Activated CD8-positive, alpha-beta T cell treated with anti-CD3 and anti-CD28 coated beads, Interleukin-2, amount 10 ng/mL, durations not matched to agents 7 days and 5 days (primary cell): ENCODE data around the gene GPC6. TPM values are rescaled to one million over a fixed set of nuclear protein-coding genes. Genes with fewer than 3 reads are reported as not detected.

Experiments
- ATAC-seq: fragments of 150-1000 bp; cut with Tn5 transposase; one replicate; pipeline ENCODE4 v1.10.0; 2021; ENCODE audit warnings: moderate library complexity
- CTCF ChIA-PET: fragments of 350-600 bp; sonication (Branson Sonifier 250); formaldehyde crosslinking; loops from one replicate; lab custom pipeline; 2021; ENCODE audit warnings: antibody characterized with exemption; lab: Charles Lee
- POLR2A ChIA-PET: fragments of 350-600 bp; sonication (Branson Sonifier 250); formaldehyde crosslinking; loops from one replicate; lab custom pipeline; 2021; ENCODE audit warnings: antibody characterized with exemption; lab: Charles Lee
- DNase-seq: peaks from one replicate; pipeline ENCODE4 v3.0.0-alpha.2; 2020
- H3K27ac Mint-ChIP-seq: one replicate; pipeline ENCODE4 v1.8.0; 2021; ENCODE audit warnings: mild to moderate bottlenecking, mixed read lengths
- H3K27me3 Mint-ChIP-seq: one replicate; pipeline ENCODE4 v1.8.0; 2021; ENCODE audit warnings: low read depth, mixed read lengths
- H3K36me3 Mint-ChIP-seq: one replicate; pipeline ENCODE4 v1.8.0; 2021; ENCODE audit warnings: low read depth, mixed read lengths
- H3K4me1 Mint-ChIP-seq: one replicate; pipeline ENCODE4 v1.8.0; 2021; ENCODE audit warnings: low read depth, mixed read lengths
- H3K4me3 Mint-ChIP-seq: one replicate; pipeline ENCODE4 v1.8.0; 2021; ENCODE audit warnings: mild to moderate bottlenecking, mixed read lengths
- H3K9me3 Mint-ChIP-seq: one replicate; pipeline ENCODE4 v1.8.0; 2022; ENCODE audit warnings: mixed read lengths; ENCODE audit not compliant: insufficient read depth
- total RNA-seq, 2 experiments: library from RNA; stranded (reverse); gene quantifications; one replicate each; pipeline ENCODE4 v1.2.3, GENCODE V29; 2021

The GPC6 gene
- total RNA-seq, 2 experiments from 2014 or later: not detected

DNA sequence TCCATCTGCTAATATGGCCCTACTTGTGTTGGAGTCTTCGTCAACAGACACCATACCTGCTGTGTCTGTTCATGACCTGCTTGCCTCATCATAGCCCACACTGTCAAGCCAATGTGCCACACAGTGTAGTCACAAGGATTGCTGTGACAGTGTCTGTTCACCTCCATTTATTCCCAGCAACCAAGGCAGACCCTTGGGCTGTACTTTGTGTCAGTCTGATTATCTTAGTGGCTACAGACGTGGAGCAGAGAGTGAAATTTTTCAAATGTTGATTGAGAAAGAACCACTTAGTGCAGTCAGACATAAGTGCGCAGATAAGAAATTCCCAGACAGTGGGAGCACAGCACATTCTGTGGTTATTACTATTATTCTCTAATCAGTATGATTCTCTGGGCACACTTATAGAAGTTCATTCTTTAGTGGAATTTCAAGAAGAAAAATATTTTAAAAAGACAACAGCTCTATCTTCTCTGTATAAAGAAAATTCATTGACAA lies 184.6 kb downstream of the GPC6 start:
- no peaks in the 10 kb centered on the region for H3K36me3 Mint-ChIP-seq
- H3K27ac Mint-ChIP-seq: no peak overlapping the region
- no peak overlapping the region for H3K4me3 Mint-ChIP-seq
- no peaks in the 10 kb centered on the region for H3K4me1 Mint-ChIP-seq
- DNase-seq (no peak), ATAC-seq (no peak)
- CTCF ChIA-PET: no interaction called here
- no peaks in the 10 kb centered on the region for H3K9me3 Mint-ChIP-seq
- POLR2A ChIA-PET: no interaction called here
- H3K27me3 Mint-ChIP-seq: no peaks in the 10 kb centered on the region

DNA sequence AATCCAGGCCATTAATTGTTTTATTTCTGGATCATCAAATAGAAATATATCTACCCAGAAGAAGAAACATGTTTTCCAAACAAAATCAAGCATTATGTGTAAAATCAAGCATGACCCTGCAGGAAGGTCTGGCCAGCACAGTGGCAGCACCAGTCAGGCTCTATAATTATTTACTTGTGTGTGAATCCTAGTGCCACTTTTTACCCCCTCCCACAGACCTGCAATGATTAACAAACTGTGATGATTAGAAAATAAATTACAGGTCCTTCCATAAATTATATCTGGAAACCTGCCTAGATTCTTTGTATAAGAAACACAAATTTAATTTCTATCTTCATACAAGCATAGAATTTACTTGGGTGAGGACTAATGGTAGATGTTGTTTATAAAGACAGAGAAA lies 186.1 kb downstream of the GPC6 start:
- Mint-ChIP-seq H3K9me3 (no peaks in the 10 kb centered on the region), H3K27ac (no peak overlapping the region), H3K27me3 (no peaks in the 10 kb centered on the region), H3K4me1 (no peaks in the 10 kb centered on the region), H3K4me3 (no peak overlapping the region), H3K36me3 (no peaks in the 10 kb centered on the region)
- ATAC-seq (no peak), DNase-seq (no peak)
- CTCF ChIA-PET: no interaction called here
- POLR2A ChIA-PET: no interaction called here

DNA sequence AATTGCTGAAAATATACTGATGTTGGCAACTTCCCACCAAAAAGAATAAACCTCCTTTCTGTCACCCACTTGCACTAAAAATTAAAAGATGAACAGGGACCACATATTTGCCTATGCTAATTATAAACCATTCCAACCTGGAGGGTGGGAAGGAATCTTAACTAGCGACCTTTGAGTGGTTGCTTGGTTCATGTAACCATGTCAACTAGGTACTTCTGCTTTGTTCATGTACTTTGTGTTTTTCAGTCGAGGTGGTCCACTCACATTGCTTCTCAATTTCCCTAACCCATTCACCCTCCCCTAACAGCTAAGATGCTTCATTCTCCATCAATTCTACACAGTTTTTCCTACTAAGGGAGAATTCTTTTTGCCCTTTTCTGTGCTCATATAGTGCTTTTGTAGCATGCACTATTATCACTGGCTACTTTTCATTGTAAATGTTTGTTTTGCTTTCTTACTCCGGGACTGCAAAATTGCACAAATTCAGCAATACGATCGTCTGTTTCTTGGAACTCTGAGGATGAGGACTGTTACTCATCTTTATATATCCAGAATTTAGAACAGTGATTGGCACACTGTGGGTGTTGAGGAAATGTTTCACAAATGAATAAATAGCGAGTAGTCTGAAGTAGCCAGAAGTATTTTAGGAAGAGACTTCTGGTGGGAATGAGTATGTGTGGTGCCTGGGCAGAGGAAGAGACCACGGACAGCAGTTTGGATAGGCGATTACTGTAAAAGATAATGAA lies 187.5 kb downstream of the GPC6 start:
- CTCF ChIA-PET: no interaction called here
- Mint-ChIP-seq H3K9me3 (no peaks in the 10 kb centered on the region), H3K27me3 (no peaks in the 10 kb centered on the region), H3K36me3 (no peaks in the 10 kb centered on the region), H3K4me1 (no peaks in the 10 kb centered on the region), H3K4me3 (no peak overlapping the region), H3K27ac (no peak overlapping the region)
- ATAC-seq (no peak), DNase-seq (no peak)
- POLR2A ChIA-PET: no interaction called here

DNA sequence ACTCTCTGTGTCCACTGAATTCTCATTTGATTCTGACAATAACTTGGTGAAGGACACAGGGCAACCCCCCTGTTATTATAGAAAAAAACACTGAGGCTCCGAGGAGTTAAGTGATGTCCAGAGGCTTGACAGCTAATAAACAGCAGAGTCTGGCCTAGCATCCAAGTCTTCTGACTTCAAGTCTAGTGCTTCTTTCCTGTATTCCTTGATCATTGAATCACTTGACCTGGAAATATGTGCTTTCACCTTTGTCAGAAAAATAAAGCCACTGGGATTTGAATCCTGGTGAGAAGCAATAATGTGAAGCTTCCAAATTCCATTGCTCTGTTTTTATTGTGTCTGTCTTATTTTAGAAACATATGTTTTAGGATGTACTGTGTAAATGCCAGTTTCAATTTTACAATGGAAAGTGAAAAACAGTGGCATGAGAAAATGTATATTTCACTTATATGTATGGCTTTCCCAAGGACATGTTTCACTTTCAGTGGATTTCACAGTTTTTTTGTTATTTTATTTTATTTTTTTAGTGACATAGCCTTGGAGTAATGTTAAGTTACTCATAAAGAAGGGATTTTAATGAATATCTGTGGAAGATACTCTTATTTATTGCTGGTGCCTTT lies 190.2 kb downstream of the GPC6 start:
- H3K27ac Mint-ChIP-seq: no peak overlapping the region
- ChIA-PET POLR2A (no interaction called here), CTCF (no interaction called here)
- no peaks in the 10 kb centered on the region for H3K9me3 Mint-ChIP-seq
- DNase-seq: no peak
- H3K36me3 Mint-ChIP-seq: no peaks in the 10 kb centered on the region
- no peak overlapping the region for H3K4me3 Mint-ChIP-seq
- no peaks in the 10 kb centered on the region for H3K4me1 Mint-ChIP-seq
- ATAC-seq: no peak
- no peaks in the 10 kb centered on the region for H3K27me3 Mint-ChIP-seq

DNA sequence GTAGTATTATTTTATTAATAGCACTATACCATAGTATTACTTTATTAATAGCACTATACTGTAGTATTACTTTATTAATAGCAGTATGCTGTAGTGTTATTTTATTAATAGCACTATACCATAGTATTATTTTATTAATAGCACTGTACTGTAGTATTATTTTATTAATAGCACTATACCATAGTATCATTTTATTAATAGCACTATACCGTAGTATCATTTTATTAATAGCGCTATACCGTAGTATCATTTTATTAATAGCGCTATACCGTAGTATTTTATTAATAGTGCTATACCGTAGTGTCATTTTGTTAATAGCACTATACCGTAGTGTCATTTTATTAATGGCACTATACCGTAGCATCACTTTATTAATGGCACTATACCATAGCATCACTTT lies 191.8 kb downstream of the GPC6 start:
- no peak overlapping the region for H3K4me3 Mint-ChIP-seq
- H3K27ac Mint-ChIP-seq: no peak overlapping the region
- DNase-seq: no peak
- no peaks in the 10 kb centered on the region for H3K9me3 Mint-ChIP-seq
- ChIA-PET CTCF (no interaction called here), POLR2A (no interaction called here)
- no peaks in the 10 kb centered on the region for H3K27me3 Mint-ChIP-seq
- no peaks in the 10 kb centered on the region for H3K4me1 Mint-ChIP-seq
- no peaks in the 10 kb centered on the region for H3K36me3 Mint-ChIP-seq
- no peak for ATAC-seq

DNA sequence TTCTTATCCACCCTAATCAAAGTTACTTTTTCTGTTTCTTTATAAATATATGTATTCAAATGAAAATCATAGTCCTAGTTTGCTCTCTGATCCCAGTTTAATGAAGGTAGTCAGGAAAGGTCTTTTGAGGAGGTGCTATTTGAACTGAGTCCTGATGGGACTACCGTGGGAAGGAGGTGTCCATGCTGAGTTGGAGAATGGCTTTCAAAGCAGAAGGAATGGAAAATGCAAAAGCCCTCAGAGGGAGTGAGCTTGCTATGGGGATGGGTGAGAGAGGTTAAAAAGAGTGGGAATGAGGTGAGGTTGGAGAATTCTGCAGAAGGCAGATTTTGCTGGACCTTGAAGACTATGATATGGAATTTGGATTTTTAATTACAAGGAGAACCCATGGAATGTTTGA lies 193.6 kb downstream of the GPC6 start:
- Mint-ChIP-seq H3K9me3 (no peaks in the 10 kb centered on the region), H3K36me3 (no peaks in the 10 kb centered on the region), H3K4me3 (no peak overlapping the region), H3K4me1 (no peaks in the 10 kb centered on the region), H3K27me3 (no peaks in the 10 kb centered on the region), H3K27ac (no peak overlapping the region)
- ChIA-PET CTCF (no interaction called here), POLR2A (no interaction called here)
- DNase-seq: no peak
- no peak for ATAC-seq

DNA sequence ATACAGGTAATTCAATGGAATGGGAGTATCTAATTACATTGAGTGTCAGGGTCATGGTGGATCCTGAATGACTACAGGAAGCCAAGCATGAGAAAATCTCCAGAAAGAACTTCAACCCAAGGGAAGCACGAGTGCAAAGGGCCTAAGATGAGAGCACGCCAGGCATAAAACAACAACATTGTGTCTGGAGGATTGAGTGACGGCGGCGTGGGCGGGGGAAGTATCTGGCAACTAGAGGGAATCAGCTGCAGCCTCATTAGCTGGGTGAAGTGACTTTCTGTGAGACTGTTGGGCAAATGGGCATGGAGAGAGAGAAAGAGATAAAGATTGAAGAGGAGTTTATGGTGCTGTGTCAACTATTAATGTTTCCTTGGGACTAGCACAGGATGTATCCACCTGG lies 194.3 kb downstream of the GPC6 start:
- no peak overlapping the region for H3K27ac Mint-ChIP-seq

DNA sequence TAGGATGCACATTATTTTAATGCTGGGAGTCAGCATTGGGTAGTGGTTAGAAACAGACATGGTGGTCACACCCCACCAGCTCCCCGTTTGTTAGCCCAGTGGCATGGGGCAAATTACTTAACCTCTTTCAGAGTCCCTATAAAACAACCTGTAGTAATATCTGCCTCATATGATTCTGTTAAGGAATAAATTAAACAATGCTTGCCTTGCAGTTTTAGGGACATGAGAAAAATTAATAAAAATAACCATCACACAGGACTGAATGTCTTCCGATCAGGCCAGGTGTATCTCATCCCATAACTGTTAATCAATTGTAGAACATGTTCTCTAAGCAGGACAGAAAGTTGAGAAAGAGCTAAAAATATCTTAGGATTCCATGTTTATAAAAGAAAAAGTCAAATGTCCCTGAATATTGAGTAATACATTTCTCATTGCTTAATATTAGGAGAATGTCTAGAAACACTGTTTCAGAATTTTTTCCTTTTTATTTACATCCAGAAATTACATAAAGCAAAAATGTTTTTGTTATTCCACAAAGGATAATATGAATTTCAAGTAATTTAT lies 196.5 kb downstream of the GPC6 start:
- CTCF ChIA-PET: interaction anchor here (0.6 kb wide), 1 partner anchor 922 kb away, joined by 3 read pairs; no protein-coding TSS in a partner anchor
- Mint-ChIP-seq H3K9me3 (no peaks in the 10 kb centered on the region), H3K36me3 (no peaks in the 10 kb centered on the region), H3K4me3 (no peak overlapping the region), H3K27ac (no peak overlapping the region), H3K27me3 (no peaks in the 10 kb centered on the region), H3K4me1 (no peaks in the 10 kb centered on the region)
- no peak for ATAC-seq
- DNase-seq: no peak
- POLR2A ChIA-PET: no interaction called here

More for the DNA sequence above, 194.3 kb downstream of the GPC6 start:
- Mint-ChIP-seq H3K36me3 (no peaks in the 10 kb centered on the region), H3K4me3 (no peak overlapping the region), H3K9me3 (no peaks in the 10 kb centered on the region), H3K4me1 (no peaks in the 10 kb centered on the region), H3K27me3 (no peaks in the 10 kb centered on the region)
- ChIA-PET POLR2A (no interaction called here), CTCF (no interaction called here)
- ATAC-seq: no peak
- DNase-seq: no peak

DNA sequence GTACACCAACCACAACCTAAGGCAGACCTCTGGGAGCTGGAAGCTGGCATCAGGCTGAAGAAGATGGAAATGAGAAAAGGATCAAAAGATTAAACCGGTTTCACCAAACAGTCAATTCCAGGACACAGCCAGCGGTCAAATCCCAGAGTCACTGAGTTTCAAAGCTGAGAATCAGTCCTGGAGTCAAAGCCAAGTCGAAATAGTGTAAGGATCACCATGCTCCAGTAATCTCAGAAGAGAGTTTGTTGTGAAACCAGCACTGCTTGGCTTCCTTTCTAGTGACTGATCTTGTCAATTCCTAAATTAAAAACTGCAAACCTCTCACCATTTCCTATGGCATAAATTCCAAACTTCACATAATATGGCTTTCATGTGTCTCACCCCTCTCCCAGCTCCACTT lies 198.8 kb downstream of the GPC6 start:
- Mint-ChIP-seq H3K27me3 (no peaks in the 10 kb centered on the region), H3K9me3 (no peaks in the 10 kb centered on the region), H3K27ac (no peak overlapping the region), H3K36me3 (no peaks in the 10 kb centered on the region), H3K4me1 (no peaks in the 10 kb centered on the region), H3K4me3 (no peak overlapping the region)
- CTCF ChIA-PET: no interaction called here
- DNase-seq (no peak), ATAC-seq (no peak)
- POLR2A ChIA-PET: no interaction called here

DNA sequence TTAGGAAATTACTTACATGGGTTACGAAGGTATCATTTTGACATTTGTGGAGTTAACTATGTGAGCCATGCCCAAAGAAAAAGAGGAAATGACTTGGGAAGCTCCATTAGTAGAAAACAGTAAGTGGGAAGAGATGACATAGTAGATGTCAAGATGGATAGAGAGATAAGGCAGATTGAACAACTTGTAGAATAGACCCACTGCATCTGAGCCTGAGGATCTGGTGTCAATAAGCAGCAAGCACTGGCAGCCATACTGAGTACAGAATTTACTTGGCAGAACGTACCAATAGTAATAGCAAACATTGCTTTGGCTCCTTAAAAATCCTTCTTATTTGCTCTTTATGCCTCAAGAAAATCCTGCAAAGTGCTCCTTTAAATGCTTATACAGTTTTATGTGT lies 203.8 kb downstream of the GPC6 start:
- H3K27me3 Mint-ChIP-seq: no peaks in the 10 kb centered on the region
- H3K4me1 Mint-ChIP-seq: no peaks in the 10 kb centered on the region
- ChIA-PET POLR2A (no interaction called here), CTCF (no interaction called here)
- no peak overlapping the region for H3K27ac Mint-ChIP-seq
- DNase-seq (no peak), ATAC-seq (no peak)
- H3K36me3 Mint-ChIP-seq: no peaks in the 10 kb centered on the region
- no peaks in the 10 kb centered on the region for H3K9me3 Mint-ChIP-seq
- no peak overlapping the region for H3K4me3 Mint-ChIP-seq

DNA sequence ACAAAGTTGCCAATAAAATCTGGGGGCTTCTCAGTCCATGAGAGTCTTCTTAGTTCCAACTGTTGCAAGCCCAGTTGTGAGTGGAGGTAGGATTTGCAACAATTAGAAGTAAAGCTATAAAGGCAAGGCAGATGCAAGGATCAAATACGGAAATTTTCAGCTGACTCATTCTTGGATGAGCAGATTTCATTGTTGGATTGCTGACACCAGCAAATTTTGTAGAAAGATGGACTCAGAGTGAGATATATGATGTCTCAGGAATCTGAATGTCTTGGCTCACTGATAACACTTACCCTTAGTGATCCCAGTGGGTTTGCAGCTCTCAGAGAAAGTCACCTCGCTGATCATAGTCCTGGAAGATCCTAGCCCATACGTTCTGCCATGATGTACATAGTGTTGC lies 209.0 kb downstream of the GPC6 start:
- ATAC-seq (no peak), DNase-seq (no peak)
- Mint-ChIP-seq H3K4me3 (no peak overlapping the region), H3K9me3 (no peaks in the 10 kb centered on the region), H3K27ac (no peak overlapping the region), H3K36me3 (no peaks in the 10 kb centered on the region), H3K4me1 (no peaks in the 10 kb centered on the region), H3K27me3 (no peaks in the 10 kb centered on the region)
- POLR2A ChIA-PET: no interaction called here
- CTCF ChIA-PET: no interaction called here

DNA sequence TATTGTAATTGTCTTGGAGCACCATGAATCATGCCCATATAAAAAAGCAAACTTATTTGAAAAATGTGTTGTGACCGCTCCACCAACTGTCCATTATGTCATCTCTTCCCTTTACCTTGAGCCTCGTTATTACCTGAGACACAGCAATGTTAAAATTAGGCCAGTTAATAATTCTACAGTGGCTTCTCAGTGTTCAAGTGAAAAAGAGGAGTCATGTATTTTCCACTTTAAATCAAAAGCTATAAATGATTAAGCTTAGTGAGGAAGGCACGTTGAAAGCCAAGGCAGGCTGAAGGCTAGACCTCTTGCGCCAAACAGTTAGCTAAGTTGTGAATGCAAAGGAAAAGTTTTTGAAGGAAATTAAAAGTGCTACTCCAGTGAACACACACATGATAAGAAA lies 210.5 kb downstream of the GPC6 start:
- H3K36me3 Mint-ChIP-seq: no peaks in the 10 kb centered on the region
- H3K27ac Mint-ChIP-seq: no peak overlapping the region
- no peaks in the 10 kb centered on the region for H3K27me3 Mint-ChIP-seq
- H3K4me1 Mint-ChIP-seq: no peaks in the 10 kb centered on the region
- H3K9me3 Mint-ChIP-seq: no peaks in the 10 kb centered on the region
- ChIA-PET CTCF (no interaction called here), POLR2A (no interaction called here)
- DNase-seq: no peak
- H3K4me3 Mint-ChIP-seq: no peak overlapping the region
- no peak for ATAC-seq
